GM12892 (cell line): ENCODE data around the gene PLD6.

ENCODE experiments used
- POLR2AphosphoS5 ChIP-seq: IDR thresholded peaks from 2 replicates; pipeline ENCODE4 v1.6.1; 2011; ENCODE audit warnings: low read depth, low read length, control low read depth
- TAF1 ChIP-seq: IDR thresholded peaks from 2 replicates; pipeline ENCODE4 v1.6.1; 2011; ENCODE audit warnings: low read depth, mild to moderate bottlenecking, control low read depth, low read length, borderline replicate concordance

DNA sequence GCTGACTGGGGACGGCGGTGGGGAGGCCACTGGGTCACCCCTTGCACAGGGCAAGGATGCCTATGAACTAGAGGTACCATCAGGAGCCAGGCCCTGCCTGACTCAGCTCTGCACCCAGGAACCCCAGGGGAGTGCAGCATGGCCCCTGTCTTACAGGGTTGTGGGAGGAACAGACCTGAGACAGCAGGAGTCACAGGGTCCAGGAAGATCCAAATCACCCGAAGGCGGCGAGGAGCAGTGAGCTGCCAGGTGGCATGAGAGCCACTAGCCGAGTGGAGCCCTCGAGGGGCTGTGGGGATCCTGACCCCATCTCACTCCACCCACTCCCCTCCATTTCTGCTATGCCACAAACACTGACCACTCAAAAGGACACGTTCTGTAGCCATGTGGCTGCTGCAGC lies 30.8 kb downstream of the PLD6 start:
- TF ChIP-seq TAF1, result no peak
- no peak for TF ChIP-seq POLR2AphosphoS5
